HG02981 (cell line): ENCODE measurements around the gene MIDN.

ENCODE experiments used
- ATAC-seq: cut with Tn5 transposase; IDR thresholded peaks from one replicate; pipeline ENCODE4 v1.9.1; 2021; ENCODE audit warnings: mild to moderate bottlenecking, moderate library complexity; ENCODE audit not compliant: unreplicated experiment

The MIDN gene

DNA sequence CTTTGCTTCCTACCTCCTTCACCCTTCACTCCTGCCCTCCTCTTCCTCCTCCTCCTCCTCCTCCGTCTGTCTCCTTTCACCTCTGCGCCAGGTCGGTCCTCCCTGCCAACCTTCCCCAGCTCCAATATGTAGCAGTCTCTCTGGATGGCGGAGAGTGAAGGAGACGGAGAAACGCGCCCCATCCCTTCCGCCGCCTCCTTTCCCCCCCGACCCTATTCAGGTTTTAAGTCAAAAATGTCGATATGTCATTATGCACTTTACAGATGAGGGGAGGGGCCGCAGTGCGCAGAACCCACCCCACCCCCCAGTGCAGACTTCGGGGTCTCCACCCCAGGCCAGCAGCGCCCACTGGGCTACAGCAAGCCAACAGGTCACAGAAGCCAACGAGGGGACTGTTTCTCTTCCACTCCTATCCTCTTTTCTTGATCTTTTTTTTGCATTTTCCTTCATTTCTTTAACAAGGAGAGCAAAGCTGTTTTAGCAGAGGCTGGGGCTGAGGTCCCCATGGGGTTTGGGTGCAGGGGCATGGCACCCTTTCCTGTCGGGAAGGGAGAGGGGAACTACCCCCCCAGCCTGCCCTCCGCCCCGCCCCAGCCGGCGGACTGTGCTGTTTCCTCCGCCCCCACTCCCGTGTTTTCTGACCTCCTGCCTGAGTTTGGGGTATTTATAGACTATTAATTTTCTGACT lies 9.2 kb downstream of the MIDN start:
- ATAC-seq, result no peak

DNA sequence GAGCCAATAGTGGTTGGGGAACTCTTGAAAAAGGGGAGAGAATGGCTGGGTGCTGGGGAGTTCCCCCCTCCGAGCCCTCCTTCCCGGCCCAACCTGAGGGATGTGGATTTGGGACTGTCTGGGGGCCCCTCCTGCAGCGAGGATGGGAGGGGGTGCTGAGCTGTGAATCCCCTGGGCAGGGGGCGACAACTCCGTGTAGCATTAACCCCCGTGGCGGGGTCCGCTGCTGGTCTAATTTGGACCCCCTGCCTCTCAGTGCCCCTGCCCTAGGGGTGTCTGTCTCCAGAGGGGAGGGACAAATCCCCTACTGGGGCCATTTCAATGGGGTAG lies 9.7 kb downstream of the MIDN start:
- no peak for ATAC-seq

DNA sequence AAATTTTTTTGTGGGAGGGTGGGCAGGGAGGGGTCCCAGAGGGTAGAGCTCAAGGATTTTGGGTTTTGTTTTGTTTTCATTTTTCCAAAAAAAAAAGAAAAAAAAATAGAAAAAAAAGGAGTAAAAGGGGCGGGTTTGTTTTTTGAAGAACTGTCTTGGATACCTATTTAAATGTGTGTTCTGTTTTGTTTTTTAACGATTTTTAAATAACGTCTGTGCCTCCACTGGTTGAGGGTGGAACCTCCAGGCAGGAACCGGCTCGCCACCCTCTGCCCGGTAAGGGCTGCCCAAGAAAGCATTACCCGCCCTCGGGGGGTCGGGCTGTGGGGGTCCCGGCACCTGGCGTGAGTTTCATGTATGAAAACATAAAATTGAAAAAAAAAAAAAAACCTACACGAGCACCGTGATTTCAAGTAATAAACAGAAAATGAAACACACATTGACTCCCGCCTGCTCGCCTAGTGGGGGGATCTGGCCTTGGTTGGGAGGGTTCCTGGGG lies 10.4 kb downstream of the MIDN start:
- ATAC-seq, result no peak

DNA sequence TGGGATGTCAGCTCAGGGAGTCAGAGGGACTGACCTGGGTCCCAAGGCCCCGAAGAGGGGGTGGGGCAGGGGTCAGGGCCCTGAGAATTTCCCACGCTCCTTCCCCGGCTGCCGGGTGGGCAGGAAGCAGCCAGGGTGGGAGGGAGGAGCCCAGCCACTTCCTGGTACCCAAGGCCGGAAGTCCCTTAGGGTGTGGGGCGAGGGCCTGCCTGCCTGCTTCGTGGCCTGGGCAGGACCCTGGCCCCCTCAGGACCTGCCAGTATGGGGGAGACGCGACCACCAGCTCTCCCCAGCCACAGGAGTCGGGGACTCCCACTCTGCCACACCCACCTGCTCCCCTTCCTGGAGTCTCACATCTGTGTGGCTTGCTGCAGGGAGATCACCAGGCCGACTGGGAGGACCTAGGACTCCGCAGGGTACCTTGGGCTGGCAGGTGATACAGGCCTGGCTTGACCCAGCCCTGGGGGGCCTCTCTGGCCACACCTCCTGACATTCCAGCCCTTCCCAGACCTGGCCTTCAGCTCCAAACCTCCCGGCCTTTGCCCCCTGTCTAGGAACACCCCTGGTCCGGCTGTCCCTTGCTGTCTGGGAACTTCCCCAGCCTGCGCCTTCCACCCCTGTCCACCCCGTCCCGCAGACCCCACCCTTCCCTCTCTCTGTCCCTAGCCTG lies 11.0 kb downstream of the MIDN start:
- no peak for ATAC-seq

DNA sequence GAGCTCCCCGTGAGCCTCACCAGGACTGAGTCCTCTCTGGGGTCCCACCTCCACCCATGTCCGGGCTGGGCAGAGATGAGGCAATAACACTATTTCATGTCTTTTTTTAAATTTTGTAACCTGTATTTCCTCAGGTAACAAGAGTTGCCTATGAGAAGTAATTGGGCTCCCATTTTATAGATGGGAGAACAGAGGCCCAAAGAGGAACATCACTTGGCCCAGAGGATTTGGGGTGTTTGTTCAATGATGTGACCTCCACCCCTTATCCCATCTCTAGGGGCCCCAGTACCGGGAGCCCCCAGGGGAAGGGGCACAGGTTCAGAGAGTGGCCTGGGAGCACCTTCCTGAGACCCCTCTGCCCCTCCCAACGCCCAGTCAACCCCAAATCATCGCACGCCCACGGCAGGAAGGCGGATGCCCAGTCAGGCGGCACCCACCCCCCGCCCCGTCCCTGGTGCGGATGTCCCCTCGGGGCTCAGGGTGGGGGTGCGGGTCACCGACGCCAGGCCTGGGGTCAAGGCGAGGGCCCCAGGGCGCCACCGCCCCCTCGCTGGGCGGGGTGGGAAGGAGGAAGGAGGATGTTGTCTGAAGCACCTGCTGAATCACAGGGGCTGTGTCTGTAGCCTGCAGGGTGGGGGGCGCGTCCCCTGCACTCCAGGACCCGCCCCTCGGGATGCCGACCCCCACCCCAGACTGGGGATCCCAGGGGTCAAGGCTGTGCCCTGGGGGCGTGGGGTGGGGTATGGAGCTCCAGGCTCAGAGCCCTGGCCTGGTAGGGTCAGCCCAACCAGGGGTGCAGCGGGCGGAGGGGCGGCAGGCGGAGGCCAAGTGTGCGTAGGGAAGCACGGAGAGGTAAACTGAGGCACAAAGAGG lies 11.7 kb downstream of the MIDN start:
- peak; percentile 9 for ATAC-seq

DNA sequence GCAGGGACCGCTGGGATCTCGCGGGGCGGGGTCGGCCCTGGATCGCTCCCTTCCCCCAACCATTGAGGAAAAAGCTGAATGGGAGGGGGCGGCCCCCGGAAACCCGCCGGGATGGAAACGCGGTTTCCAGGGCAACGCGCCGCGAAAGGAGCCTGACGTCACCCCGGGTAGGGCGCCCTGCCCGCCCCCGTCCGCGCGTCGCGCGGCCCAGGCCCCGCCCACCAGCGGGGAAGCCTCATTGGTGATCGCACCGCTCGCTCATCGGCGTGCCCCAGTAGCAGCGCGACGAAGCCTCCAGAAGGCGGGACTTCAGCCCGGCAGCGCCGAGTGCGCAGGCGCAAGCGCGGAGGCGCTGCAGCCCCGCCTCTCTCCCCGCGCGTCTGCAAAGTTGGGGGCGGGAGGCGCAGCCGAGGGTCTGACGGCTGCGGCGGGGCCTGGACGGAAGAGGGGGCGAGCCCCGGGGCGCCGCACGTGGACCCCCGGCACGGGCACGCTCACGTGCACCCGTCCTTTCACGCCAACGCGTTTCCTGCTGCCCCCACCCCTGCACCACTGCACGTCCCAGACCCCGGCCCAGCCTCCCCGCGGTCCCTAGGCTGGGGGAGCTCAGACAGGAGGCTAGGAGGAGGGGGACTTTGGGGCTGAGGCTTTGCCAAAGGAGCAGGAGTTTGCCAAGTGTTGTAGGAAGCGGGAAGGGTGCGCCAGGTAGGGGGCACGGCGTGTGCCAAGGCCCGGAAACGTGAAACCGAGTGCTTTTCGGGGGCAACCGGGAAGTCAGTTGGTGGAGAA lies 12.6 kb downstream of the MIDN start:
- peak; percentile 54 for ATAC-seq

DNA sequence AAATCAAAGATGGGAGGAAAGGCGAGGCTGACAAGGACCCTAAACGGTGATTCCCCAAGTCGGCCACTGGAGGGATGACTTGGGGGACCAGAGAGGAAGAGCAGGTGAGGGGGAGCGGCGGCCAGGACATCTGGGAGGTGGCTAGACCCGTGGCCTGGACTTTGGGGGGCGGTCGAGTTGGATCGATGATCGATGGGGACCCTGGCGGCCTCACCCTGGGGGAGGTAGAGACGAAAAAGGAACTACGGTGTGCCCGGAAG lies 13.1 kb downstream of the MIDN start:
- no peak for ATAC-seq

DNA sequence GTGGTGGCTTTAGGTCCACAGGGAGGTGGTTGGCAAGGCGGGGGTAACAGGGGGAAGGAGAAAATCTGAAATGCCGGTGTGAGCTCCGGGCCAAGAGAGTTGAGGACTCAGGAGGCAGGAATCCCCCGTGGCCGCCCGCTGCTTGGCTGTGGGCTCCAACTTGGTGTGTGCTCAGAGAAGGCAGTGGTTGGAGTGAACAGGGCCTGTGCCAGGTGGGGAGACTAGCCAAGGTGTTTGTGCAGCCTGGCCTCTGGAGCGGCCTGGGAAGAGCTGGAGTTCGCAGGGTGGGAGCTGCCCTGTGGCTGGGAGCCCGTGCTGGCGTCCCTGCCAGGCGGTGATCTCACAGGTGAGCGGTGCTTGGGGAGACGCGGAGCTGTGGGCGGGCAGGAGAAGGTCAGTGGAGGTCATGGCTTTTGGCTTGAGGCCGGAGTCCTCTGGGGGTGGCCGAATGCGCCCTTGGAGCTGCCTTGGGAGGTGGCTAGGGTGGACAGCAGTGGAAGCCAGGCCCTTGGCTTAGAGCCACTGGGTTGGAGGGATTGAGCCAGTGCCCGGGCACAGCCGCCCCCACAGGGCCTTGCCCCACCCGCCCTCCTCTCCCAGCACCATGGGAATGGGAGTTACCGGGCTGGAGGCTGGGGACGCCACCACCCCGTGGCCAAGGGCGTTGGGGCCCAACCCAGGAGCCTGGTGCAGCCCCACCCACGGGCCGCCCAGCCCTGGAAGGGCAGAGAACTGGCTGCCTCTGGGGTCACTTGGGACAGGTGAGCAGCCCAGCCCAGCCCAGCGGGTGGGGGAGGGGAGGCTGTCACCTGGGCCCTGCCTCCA lies 13.6 kb downstream of the MIDN start:
- no peak for ATAC-seq

DNA sequence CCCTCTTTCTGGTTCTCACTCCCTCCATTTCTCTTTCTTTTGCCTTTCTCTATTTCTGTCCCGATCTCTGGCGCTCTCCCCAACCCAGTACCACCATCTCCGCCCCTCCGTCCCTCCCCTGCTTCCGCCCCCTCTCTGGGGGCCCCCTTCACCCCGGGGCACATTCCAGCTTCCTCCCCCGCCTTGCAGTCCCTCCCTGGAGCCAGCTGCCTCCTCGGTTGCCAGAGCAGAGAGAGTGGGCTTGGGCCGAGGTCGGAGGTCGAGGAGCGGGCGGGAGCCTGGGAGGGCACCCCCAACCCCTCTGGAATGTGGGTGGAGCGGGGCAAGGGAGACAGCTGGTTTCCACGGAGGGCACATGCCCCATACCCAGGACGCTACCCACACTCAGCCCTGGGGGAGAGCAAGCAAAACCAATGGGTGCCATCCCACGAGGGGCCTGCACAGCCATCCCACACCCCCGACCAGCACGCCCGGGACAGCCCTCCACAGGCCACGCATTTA lies 14.3 kb downstream of the MIDN start:
- ATAC-seq, result no peak

DNA sequence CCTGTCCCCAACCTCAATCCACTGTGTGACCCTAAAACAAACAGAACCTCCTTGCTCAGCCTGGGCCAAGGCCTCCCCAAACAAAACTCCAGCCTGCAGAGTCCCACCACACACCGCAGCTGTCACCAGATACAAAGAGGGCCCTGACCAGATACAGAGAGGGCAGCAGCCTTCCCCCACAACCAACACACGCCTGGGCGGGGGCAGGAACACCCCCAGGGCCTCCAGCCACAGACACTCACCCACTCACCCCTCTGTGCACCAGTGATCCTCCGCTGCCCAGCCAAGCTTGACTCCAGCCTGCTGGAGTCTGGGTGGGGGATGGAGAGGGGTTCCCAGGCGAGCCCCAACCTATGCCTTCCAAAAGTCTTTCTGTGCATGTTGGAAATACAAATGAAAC lies 14.8 kb downstream of the MIDN start:
- no peak for ATAC-seq

DNA sequence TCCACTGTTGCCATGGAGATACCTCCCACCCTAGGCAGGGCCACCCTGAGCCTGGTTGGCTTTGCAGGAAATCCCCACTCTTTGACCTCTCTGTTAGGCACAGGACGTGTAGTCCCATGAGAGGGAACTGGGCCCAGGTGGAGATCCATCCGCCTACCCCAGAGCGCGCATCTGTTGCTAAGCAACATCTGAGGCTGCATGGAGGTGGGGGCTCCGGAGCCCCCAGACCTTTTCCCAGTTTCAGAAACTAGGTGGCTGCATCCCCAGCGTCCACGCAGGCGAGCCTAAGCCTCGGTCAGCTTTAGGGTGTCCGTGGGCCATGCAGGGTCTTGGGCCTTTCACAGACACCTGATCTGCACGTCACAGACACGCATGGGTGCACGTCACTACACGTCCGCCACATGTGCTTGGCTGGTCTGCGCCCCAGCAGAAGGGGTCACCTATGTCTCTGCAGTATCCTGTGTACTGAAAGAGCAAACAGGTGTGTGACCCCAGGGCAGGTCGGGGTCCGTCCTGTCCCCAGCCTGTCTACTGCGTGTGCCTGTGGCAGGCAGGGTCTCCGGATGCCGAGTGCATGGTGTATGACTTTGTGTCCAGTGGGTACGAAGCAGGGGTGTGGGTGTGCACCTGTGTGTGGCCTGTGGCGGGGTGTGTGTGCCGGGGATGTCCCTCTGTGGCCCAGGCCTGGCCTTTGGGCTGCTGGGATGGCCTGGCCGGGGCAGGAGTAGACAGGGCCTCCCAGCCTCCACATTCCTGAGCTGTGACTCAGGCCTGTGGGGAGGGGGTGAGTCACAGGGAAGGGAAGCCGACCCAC lies 16.6 kb downstream of the MIDN start:
- ATAC-seq, result no peak

DNA sequence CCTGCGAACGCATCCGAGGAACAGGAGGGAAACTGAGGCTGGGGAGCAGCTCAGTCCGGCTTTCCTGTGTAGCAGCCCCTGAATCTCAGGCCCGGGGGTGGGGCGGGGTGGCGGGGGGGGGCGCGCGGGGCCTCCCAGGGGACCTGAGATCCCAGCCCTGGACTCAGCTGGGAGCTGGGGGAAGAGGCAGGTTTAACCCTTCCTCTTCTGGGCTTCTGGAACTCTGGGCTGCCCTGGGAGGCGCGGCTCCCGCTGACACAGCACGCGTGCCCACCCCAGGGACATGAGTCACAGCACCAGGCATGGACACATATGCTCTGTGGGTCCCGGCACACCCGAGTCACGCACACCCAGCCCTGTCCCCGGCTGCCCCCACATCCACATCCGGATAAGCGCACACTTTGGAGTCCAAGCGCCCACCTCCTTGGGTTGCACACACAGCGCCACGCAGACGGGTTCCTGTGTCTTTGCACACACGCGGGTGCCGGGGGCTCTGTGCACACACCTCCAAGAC lies 17.3 kb downstream of the MIDN start:
- no peak for ATAC-seq

DNA sequence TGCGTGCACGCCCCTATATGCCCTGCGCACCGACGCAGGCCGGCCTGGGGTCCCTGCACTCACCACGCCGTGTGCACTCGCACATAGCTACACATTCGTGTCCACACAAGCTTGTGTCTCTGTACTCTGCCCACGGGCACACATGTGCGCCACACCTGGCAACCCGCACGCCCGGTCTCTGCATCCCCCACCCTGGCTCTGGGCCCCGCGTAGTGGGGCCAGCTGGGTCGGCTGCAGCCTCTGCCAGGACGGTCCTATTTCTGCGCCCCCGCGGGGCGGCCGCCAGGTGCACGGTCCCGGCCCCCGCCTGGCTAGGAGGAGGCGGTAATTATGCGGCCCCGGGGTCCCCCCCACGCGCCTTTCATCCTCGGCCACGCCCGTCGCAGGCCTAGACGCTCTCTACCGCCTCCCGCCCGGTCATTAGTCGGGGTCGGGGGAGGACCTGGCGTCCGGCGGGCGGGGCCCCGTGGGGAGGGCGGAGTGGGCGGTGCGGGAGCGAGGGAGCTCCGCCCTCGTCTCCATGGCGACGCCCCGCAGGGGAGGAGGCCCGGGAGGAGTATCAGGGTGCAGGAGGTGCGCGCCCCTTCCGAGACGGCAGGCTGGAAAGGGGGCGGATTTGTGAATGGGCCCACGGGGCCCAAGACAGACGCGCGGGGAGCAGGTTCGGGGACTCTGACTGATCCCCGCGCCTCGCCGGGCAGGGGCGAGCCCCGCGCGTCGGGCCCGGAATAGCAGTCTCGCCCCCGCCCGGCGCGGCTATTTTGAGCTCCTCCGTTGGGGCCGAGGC lies 17.9 kb downstream of the MIDN start:
- peak; percentile 28 for ATAC-seq

DNA sequence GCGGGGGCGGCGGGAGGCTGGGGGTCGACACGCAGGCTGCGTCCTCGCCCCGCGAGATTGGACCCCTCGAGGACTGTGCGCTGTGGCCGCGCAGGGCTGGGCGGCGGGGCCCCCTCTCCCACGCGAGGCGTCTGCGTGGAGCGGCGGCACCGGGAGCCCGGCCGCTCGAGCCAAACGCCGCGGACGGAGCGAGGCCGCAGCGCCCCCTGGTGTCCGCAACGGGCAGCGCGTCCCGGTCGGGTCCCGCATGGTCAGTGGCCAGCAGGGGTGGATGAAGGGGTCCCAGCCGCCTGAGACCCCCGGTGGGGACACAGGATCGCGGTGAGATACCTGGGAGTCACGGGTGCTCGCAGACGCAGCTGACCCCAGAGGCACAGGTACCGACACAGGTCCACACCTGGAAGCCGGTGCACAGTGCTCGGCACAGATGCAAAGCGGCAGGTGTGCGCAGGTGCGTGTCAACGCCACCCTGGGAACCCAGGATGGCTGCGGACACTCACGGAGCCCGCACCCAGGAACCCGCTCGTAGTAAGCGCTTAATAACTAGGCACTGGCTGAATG lies 18.6 kb downstream of the MIDN start:
- ATAC-seq, result peak; percentile 10

DNA sequence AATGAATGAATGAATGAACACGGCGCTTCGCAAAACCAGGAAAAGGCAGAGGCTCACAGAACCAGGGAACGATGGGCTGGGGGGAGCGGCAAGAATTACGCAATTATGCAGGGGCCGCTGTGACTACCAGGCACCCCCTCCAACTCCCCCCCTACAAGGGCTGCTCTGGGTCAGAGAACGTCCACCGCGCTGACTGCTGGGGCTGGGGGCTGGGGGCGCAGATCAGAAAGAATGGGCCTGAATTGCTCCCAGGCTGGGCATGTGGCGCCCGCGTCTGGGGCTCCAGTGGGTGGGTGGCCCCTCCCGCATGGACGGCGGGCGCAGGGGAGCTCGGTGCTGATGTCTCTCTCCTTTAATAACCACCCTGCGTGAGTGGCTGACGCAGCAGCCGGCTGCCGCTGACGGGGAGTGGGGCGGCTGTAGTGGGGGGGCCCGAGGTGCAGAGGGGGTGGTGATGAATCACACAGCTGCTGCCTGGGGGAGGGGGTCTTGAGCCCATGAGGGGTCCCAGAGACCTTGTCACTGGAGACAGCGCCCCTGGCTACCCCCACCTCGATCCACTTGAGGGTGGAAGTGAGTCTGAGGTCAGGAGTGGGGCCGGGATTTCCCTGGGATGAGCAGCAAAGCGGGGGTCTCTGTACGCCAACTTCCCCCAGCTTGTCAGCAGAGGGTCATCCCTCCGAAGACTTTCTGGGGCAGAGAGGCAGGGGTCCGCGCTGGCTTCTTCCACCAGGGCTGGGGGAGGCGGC lies 19.3 kb downstream of the MIDN start:
- no peak for ATAC-seq

DNA sequence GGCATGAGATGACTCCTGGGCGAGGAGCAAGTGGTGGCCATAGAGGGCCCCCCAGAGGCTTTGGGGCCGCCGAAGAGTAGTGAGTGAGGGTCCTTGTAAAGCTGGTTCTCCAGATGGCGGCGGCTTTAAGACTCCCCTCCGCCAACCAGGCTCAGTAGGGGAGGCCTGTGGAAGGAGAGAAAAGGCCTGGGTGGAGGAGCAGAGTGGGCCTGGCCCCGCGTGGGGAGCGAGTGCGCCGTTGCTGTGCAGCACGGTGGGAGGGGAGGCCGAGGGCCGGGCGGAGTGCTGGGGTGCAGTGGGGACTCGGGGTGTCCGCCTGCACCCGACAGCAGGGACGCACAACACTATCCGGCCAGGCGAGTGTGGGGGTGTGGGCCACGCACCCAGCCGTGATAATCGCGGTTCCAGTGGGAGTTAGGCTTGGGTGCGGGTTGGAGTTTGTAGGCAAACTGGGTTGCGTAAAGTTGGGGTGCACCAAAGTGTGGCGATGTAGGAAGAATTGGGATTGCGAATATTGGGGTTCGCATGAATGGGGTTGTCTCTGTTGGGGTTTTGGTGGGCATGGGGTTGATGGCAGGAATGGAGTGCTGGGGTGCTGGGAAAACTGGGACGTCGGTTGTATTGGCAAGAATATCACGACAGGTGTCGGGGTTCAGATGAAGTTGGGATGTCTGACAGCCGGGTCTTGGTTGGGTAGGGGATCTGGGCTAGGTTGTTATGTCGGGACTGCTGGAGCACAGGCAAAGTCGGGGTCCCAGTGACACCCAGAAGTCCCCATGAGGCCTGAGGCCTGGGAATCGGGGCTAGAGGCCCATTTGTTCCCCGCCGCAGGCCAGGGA lies 20.1 kb downstream of the MIDN start:
- ATAC-seq, result no peak
